Activated CD4-positive, alpha-beta memory T cell treated with anti-CD3 and anti-CD28 coated beads for 36 hours (primary cell): ENCODE data around the gene GNB1L. TPM values are rescaled to one million over a fixed set of nuclear protein-coding genes. Genes with fewer than 3 reads are reported as not detected.

Source experiments
- CTCF ChIA-PET: fragments of 350-600 bp; sonication (Branson Sonifier 250); formaldehyde crosslinking; loops from one replicate; lab custom pipeline; 2021; ENCODE audit warnings: antibody characterized with exemption, inconsistent platforms; lab: Charles Lee
- POLR2A ChIA-PET: fragments of 350-600 bp; sonication (Branson Sonifier 250); formaldehyde crosslinking; loops from one replicate; lab custom pipeline; 2021; ENCODE audit warnings: antibody characterized with exemption; lab: Charles Lee
- DNase-seq: peaks from one replicate; pipeline ENCODE4 v3.0.0-alpha.2; 2020
- H3K27ac Mint-ChIP-seq: one replicate; pipeline ENCODE4 v1.8.0; 2021; ENCODE audit warnings: mixed read lengths
- H3K27me3 Mint-ChIP-seq: one replicate; pipeline ENCODE4 v1.8.0; 2021; ENCODE audit warnings: mixed read lengths
- H3K36me3 Mint-ChIP-seq: one replicate; pipeline ENCODE4 v1.8.0; 2021; ENCODE audit warnings: mixed read lengths
- H3K4me1 Mint-ChIP-seq: one replicate; pipeline ENCODE4 v1.8.0; 2021; ENCODE audit warnings: low read depth, mixed read lengths
- H3K4me3 Mint-ChIP-seq: one replicate; pipeline ENCODE4 v1.8.0; 2021; ENCODE audit warnings: mild to moderate bottlenecking, mixed read lengths
- H3K9me3 Mint-ChIP-seq: one replicate; pipeline ENCODE4 v1.8.0; 2021; ENCODE audit warnings: mixed read lengths
- intact Hi-C: fragments of 100-400 bp; cut with micrococcal nuclease; formaldehyde crosslinking; loops from one replicate; pipeline ENCODE4 v1.15.1; 2023
- total RNA-seq, 2 experiments: library from RNA; stranded (reverse); gene quantifications; one replicate each; pipeline ENCODE4 v1.2.3, GENCODE V29; 2021

GNB1L gene
- total RNA-seq, 2 experiments from 2014 or later = 11.3 to 12.3 TPM

DNA sequence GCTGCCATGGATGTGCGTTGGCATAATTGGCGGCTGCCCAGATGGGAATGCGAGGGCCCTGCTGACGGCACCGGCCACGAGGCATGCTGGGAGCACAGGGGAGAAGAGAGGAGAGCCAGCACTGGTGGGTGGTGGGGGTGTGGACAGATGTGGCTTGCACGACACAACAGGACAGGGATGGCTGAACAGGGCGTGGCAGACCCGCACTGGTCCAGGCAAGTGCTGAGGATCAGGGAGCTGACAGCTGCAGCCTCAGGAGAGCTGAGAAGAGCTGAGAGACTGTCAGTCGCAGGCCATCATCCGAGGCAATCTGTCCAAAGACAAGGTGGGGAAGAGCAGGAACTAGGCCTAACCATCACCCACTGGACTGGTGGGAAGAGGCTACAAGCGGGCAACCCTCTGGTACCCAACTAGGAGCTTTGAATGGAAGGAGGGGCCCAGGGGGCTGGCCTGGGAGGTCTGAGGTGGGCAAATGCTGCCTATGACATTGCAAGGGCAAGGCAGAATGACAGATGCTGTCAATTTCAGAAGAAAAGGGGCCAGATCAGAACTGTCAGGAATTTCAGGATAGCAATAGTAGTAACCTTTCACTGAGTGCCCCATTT lies 2.4 kb downstream of the GNB1L start:
- Mint-ChIP-seq H3K4me3 (peak overlapping the region; percentile 94), H3K9me3 (no peaks in the 10 kb centered on the region), H3K27me3 (no peaks in the 10 kb centered on the region), H3K36me3 (peaks cover 20% of the 10 kb centered on the region), H3K4me1 (peaks cover 39% of the 10 kb centered on the region), H3K27ac (no peak overlapping the region)
- DNase-seq = no peak
- ChIA-PET POLR2A (no interaction called here), CTCF (interaction anchor here (1.6 kb wide), 1 partner anchor 122 kb away, joined by 5 read pairs; no protein-coding TSS in a partner anchor)
- intact Hi-C loops = no loop called here

DNA sequence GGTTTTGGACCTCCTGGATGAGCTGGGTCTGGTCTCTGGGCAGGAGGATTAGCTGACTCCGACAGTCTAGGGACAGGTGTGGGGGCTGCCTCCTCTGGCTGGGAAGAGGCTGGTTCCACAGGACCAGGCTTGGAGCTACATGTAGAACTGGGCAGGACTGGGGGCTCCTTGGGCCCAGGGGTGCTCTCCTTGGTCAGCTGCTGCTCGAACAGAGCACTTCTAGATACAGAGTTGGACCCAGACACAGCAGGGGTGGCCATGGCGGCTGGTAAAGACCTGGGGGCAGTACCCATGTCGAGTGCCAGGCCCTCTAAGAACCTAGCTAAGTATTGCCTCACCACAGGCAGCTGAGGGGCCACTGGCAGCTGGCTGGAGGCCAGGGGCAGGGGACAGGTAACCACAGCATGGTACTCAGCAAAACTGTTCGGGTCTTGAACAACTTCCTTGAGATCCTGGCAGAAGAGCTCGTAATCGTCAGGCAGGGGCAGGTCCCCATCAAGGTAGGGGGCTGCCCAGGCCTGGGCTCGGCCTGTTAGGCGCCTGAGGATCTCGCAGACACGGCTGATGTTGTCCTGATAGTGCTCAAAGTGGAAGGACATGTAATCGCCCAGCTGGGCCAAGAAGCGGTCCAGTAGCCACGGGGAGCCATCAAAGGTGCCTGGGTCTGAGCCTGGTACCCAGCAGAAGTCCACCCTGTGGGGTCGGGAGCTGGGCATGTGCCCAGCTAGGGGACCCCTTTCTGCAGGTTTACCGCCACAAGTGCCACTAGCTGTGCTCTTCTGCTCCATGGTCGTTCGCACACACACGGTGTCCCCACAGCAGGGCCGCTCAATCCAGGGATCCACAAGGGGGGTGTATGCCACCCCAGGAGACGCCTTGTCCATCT lies 3.1 kb downstream of the GNB1L start:
- Mint-ChIP-seq H3K36me3 (peaks cover 21% of the 10 kb centered on the region), H3K4me1 (peaks cover 33% of the 10 kb centered on the region), H3K9me3 (no peaks in the 10 kb centered on the region), H3K4me3 (peak overlapping the region; percentile 20), H3K27ac (no peak overlapping the region), H3K27me3 (no peaks in the 10 kb centered on the region)
- CTCF ChIA-PET = interaction anchor here (0.6 to 1.6 kb wide), 2 partner anchors 35 to 121 kb away, joined by 3 to 5 read pairs; no protein-coding TSS in a partner anchor
- DNase-seq = no peak
- intact Hi-C loops = no loop called here
- POLR2A ChIA-PET = no interaction called here

DNA sequence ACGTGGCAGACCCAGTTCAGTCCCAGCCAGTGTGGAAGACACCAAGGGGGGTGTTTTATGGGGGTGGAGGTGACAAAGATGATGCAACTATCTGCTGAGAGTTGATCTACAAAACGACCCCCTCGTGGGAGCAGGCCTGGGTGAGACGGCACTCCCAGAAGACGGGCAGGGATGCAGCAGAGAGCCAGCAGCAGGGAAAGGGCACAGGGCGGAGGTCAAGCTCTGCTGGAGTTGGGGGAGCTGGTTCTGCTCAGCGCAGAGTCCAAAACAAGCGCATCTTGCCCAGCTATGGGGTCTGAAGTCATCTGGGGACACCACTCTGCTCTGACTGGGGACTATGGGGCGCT lies 3.9 kb downstream of the GNB1L start:
- H3K36me3 Mint-ChIP-seq = peaks cover 21% of the 10 kb centered on the region
- POLR2A ChIA-PET = no interaction called here
- H3K9me3 Mint-ChIP-seq = no peaks in the 10 kb centered on the region
- intact Hi-C loops = no loop called here
- no peak for DNase-seq
- no peak overlapping the region for H3K27ac Mint-ChIP-seq
- CTCF ChIA-PET = interaction anchor here (0.6 to 1.6 kb wide), 2 partner anchors 36 to 120 kb away, joined by 3 to 5 read pairs; no protein-coding TSS in a partner anchor
- no peaks in the 10 kb centered on the region for H3K27me3 Mint-ChIP-seq
- no peak overlapping the region for H3K4me3 Mint-ChIP-seq
- peaks cover 28% of the 10 kb centered on the region for H3K4me1 Mint-ChIP-seq

DNA sequence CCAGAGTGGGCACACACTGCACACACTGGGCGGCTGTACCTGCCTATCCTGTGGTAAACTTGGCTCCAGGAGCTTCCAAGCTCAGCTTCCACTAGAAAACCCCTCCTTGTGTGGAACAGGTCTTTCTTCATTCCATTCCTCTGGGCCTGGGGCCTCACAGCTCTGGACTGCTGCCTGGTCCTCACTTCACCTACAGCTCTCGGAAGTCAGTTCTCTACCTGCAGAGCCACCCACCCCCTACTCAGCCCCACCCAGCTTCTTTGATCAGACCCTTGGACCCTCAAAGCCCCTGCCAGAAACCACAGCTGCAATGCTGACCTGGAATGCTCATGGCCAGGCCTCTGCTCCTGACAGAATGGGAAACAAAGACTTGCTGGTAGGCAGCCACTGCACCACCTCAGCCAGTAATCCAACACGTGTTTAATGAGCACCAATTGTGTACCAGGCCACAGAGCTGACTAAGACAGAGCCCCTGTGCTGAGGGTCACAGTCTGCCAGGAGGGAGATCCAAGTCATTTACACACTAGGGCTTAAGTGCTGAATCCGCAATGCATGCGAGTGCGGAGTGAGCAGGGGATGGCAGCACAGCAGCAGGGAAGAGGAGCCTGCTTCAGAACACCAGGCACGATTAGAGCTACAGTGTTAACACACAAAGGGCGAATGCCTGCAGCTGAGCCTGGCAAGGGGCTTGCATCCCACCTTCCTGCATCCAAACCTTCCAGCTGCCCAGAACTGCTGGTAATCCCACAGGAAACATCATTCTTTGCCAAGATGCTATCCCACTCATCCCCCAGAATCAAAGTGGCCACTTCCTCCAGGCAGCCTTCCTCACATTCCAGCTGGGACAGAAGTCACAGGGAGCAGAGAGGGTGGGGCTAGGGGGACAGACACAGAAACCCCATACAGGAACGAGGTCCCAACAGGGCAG lies 4.6 kb downstream of the GNB1L start:
- peaks cover 30% of the 10 kb centered on the region for H3K4me1 Mint-ChIP-seq
- H3K4me3 Mint-ChIP-seq = no peak overlapping the region
- H3K27ac Mint-ChIP-seq = no peak overlapping the region
- ChIA-PET POLR2A (no interaction called here), CTCF (no interaction called here)
- H3K27me3 Mint-ChIP-seq = no peaks in the 10 kb centered on the region
- no peak for DNase-seq
- no peaks in the 10 kb centered on the region for H3K9me3 Mint-ChIP-seq
- peaks cover 18% of the 10 kb centered on the region for H3K36me3 Mint-ChIP-seq
- intact Hi-C loops = no loop called here

DNA sequence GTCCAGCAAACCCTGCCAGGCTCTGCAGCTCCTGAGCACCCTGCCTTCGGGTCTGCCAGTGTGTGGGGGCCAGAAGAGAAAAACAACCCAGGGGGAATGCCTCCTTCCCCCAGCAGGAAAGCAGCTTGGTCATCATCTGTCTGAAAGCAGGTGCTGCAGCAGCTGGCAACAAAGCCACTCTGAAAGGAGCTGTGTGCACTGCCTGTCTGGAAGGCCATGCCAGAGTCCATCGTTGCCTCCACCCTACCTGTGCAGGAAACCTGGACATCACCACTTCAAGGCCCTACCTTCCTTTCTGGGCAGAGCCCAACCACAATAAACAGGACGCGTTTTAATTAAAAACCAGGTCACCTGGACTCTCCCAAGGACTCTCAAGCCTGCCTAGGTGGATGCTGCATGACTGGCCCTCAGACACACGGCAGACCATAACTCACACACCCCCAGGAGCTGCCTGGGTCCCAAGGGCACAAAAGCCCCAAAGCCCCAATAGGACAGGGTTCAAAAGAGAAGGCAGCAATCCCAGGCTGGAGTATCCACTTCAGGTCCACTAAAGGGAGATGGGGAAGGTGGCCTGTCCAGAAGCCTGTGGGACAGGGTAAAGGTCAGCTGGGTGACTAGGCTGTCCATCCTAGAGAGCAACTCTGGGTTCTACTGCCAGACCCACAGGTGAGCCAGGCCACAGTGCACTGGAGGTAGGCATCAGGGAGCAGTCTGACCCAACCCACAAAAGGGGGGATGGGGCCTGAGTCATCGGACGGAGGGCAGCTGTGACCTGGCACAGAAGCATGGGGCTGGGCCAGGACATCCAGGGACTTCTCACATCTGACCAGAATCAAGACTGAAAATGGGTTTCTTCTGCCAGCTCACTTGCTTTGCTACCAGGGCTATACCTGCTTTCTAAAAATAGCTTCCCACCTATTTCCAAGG lies 6.1 kb downstream of the GNB1L start:
- Mint-ChIP-seq H3K27me3 (no peaks in the 10 kb centered on the region), H3K27ac (no peak overlapping the region), H3K36me3 (peaks cover 18% of the 10 kb centered on the region), H3K4me3 (no peak overlapping the region), H3K4me1 (peaks cover 34% of the 10 kb centered on the region), H3K9me3 (no peaks in the 10 kb centered on the region)
- ChIA-PET POLR2A (interaction anchor here (0.9 kb wide), 1 partner anchor 43 kb away, joined by 3 read pairs; no protein-coding TSS in a partner anchor), CTCF (interaction anchor here (0.7 kb wide), 1 partner anchor 118 kb away, joined by 3 read pairs; no protein-coding TSS in a partner anchor)
- intact Hi-C loops = no loop called here
- no peak for DNase-seq

DNA sequence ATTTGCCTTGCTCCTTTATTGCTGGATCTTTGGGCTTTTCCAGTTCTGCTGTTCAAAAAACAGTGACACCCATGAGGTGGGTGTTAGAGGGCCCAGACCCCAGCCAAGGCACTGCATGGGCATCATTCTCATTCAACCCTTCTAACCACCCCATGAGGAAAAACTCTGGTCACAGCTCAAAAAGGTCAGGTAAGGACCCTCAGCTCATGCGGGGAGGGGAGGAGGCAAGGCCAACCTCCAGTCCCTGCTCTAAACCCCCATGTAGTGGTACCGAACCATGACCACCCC lies 7.4 kb downstream of the GNB1L start:
- CTCF ChIA-PET = no interaction called here
- POLR2A ChIA-PET = no interaction called here
- DNase-seq = no peak
- intact Hi-C loops = no loop called here
- H3K4me3 Mint-ChIP-seq = no peak overlapping the region
- no peak overlapping the region for H3K27ac Mint-ChIP-seq
- no peaks in the 10 kb centered on the region for H3K27me3 Mint-ChIP-seq
- H3K9me3 Mint-ChIP-seq = no peaks in the 10 kb centered on the region
- H3K36me3 Mint-ChIP-seq = peaks cover 18% of the 10 kb centered on the region
- H3K4me1 Mint-ChIP-seq = peaks cover 22% of the 10 kb centered on the region

DNA sequence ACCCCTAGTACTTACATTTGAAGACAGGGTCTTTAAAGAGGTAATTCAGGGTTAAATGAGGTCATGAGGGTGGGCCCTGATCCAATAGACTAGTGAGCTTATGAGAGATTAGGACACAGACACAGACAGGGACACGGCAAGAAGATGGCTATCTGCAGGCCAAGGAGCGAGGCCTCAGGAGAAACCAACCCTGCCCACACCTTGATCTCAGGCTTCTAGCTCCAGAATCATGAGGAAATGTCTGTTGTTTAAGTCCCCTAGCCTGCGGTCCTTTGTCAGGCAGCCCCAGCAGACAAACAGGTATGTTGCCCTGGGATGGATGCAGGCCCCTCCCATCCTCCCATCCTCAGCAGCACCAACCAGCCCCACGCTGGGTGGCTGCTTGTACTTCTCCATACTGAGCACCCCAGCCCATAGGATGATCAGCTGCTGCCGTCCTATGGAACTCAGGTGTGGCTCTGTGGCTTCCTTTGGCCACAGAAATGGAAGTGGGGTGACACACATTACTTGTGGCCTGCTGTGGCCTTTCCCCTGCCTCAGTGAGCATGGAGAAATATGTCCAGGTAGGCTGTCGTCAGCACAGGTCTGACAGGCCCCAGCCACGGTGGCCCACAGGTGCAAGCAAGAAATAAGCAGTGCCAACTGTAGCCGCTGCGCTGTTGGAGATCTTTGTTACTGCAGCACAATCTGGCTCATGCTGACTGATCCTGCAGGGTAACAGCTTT lies 7.9 kb downstream of the GNB1L start:
- no peak for DNase-seq
- H3K27ac Mint-ChIP-seq = no peak overlapping the region
- peaks cover 18% of the 10 kb centered on the region for H3K36me3 Mint-ChIP-seq
- H3K9me3 Mint-ChIP-seq = no peaks in the 10 kb centered on the region
- H3K4me3 Mint-ChIP-seq = no peak overlapping the region
- POLR2A ChIA-PET = no interaction called here
- intact Hi-C loops = no loop called here
- no peaks in the 10 kb centered on the region for H3K27me3 Mint-ChIP-seq
- CTCF ChIA-PET = no interaction called here
- H3K4me1 Mint-ChIP-seq = peaks cover 18% of the 10 kb centered on the region

DNA sequence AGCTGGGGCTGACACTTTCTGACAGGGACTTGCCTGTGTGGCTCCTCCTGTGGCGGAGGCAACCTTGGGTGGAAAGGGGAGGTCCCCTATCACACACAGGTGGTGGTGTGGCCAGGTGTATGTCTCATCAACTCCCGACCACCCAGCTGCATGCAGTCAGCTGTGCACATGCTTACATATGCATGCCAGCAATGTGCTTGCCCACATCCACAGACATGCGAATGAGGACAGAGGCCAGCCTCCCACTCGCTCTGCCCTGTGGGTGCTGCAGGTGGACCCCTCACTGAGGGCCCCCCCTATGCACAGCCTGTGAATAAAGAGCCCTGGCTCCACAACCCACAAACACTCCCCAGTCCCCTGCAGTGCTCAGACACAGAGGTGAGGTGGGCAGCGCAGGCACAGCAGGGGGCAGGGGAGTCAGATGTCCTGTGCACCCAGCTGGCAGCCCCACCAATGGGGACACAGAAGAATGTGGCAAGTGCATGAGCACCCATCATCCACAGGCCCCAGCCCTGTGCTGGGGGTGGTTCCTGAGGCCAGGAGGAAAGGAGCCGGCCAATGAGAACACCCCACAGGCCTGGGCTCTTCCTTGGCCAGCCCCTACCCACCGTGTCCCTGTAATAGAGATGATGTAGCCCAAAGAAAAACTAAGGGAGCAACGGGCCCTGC lies 9.5 kb downstream of the GNB1L start:
- ChIA-PET CTCF (interaction anchor here (0.9 kb wide), 1 partner anchor 114 kb away, joined by 3 read pairs; no protein-coding TSS in a partner anchor), POLR2A (no interaction called here)
- DNase-seq = no peak
- no peak overlapping the region for H3K27ac Mint-ChIP-seq
- H3K9me3 Mint-ChIP-seq = no peaks in the 10 kb centered on the region
- peaks cover 13% of the 10 kb centered on the region for H3K36me3 Mint-ChIP-seq
- intact Hi-C loops = no loop called here
- no peak overlapping the region for H3K4me3 Mint-ChIP-seq
- no peaks in the 10 kb centered on the region for H3K27me3 Mint-ChIP-seq
- H3K4me1 Mint-ChIP-seq = peaks cover 18% of the 10 kb centered on the region

DNA sequence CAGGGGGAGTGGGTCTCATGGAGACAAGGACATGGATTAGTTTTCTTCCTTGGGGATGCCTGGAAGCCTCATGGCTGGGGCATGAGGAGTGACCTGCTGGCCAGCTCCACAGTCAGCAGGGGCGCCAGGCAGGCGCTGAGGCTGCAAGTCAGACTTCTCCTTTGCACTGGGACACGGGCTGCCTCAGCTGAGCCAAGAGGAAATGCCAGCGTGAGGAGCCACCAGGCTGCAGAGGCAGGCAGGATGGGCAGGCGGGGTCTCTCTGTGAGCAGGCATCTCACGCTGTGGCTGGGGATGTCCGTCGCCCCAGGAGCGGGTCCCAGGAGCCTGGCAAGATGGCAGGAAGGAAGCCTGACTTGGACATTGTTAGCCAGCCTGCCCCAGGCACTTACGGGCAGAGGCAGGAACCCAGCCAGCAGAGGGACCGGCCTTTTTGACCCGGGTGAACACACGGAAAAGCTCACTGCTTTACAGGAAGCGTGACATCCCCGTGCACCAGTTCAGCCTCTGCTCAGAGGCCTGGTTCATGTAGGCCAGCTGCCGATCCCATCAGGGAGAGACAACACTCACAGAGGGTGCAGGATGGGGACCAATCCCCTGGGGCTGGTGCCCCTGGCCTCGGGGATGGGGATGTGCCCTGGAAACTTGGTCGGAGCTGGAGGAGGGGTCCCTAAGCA lies 10.2 kb downstream of the GNB1L start:
- Mint-ChIP-seq H3K27ac (peak overlapping the region; percentile 51), H3K36me3 (peaks cover 13% of the 10 kb centered on the region), H3K4me1 (peaks cover 13% of the 10 kb centered on the region), H3K9me3 (no peaks in the 10 kb centered on the region), H3K4me3 (no peak overlapping the region), H3K27me3 (no peaks in the 10 kb centered on the region)
- intact Hi-C loops = no loop called here
- ChIA-PET CTCF (interaction anchor here (0.9 kb wide), 1 partner anchor 114 kb away, joined by 3 read pairs; no protein-coding TSS in a partner anchor), POLR2A (no interaction called here)
- peak; percentile 40 for DNase-seq

DNA sequence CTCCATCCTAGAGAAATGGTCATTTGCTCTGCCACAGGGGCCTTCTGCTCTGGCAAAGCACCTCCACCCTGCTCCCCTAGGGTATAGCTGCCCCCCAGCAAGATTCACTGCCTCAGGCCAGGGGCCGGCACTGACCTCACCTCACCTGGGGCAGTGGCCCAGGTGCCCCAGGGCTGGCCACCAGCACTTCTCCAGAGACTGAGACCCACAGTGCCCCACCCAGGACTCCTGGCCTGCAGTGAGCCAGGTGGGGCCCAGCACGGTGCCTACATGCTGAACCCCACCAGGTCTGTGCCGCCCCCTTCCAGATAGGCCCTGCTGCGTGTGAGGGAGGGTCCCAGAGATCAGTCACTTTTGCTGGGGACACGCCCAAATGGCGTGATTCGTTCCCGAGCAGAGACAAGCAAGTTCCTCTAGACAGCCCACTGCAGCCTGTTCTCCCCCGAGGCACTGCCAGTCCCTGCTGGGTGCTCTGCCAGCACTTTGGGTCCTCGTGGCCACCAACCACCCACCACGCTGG lies 10.8 kb downstream of the GNB1L start:
- intact Hi-C loops = no loop called here
- ChIA-PET POLR2A (no interaction called here), CTCF (interaction anchor here (0.9 kb wide), 1 partner anchor 113 kb away, joined by 3 read pairs; no protein-coding TSS in a partner anchor)
- DNase-seq = no peak
- H3K9me3 Mint-ChIP-seq = no peaks in the 10 kb centered on the region
- H3K4me3 Mint-ChIP-seq = no peak overlapping the region
- no peak overlapping the region for H3K27ac Mint-ChIP-seq
- peaks cover 13% of the 10 kb centered on the region for H3K36me3 Mint-ChIP-seq
- peaks cover 12% of the 10 kb centered on the region for H3K4me1 Mint-ChIP-seq
- no peaks in the 10 kb centered on the region for H3K27me3 Mint-ChIP-seq
